Measurements from ENCODE around the gene PDSS2. TPM values are rescaled to one million over a fixed set of nuclear protein-coding genes. Genes with fewer than 3 reads are reported as not detected.

PDSS2 gene
- total and polyA plus RNA-seq, 2 of the 8 experiments (the other 6 are each of a cell fraction or from before 2014, with no cell fraction given) = 10.7 to 16.1 TPM

DNA sequence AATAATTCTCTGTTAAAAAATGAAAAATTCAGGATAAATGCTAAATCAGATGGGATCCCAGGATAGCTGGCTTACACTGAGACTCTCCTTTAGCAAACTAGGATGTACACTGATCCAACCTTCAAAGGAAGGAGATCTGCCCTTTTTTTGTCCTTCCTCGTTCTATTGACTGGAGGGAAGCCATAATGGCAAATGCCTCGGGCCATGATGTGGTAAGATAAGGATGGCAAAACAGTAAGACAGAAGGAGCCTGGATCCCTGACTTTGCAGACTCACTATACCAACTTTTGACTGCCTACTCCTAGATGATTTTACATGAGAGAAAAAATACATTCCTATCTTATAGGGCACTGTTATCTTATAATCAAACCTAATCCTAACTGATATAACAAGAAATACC lies 187.1 kb downstream of the PDSS2 start (continued):
- no peak for TF ChIP-seq CHD7 (IDR thresholded peaks at IDR 0.05; ENCODE audit: insufficient replicate concordance, low read length)
- TF ChIP-seq JUN (IDR thresholded peaks at IDR 0.05; ENCODE audit: low read depth, low read length) = no peak
- TF ChIP-seq CHD2 (IDR thresholded peaks at IDR 0.05; ENCODE audit: low read length) = no peak
- no peak for TF ChIP-seq EP300 (IDR thresholded peaks at IDR 0.05; ENCODE audit: borderline replicate concordance in 1 of 2, low read depth in 2 of 2, low read length in 2 of 2)
- no peak for TF ChIP-seq SIX5 (IDR thresholded peaks at IDR 0.05; ENCODE audit: low read depth, low read length)
